Measurements from ENCODE around the gene CNPY4.

DNA sequence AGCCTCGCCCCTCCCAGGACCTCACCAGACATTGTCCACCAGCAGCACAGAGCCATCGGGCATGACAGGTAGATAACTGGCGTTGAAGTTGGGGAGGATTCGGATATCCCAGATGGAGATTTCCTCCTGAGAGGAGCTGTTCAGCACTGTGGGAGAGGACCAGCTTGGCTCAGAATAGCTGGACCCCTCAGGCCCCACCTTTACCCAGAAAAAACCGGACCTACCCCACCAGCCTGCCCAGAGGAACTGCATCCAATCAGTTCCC, 37.6 kb downstream of the CNPY4 start:
- TF ChIP-seq EZH2 (IDR thresholded peaks at IDR 0.05; ENCODE audit: low read length) (no peak), CTCF (optimal IDR thresholded peaks at IDR 0.05 in 1 of 3, IDR thresholded peaks at IDR 0.05 in 1 of 3, conservative IDR thresholded peaks at IDR 0.05 in 1 of 3; ENCODE audit: extremely low read depth in 1 of 3, insufficient read depth in 2 of 3, low read length in 3 of 3) (no peak)
